DOHH2 (cell line): ENCODE measurements around the gene GABRB1.

Source experiments
- H3F3A ChIP-seq: fragments of 200-600 bp; sonication (generic), shearing (Covaris generic); 2 replicates; pipeline ENCODE4 v1.6.0; 2016; ENCODE audit warnings: antibody characterized with exemption, mild to moderate bottlenecking; ENCODE audit not compliant: control insufficient read depth, insufficient read depth
- H3K27ac ChIP-seq: fragments of 200-600 bp; sonication (generic); 2 replicates; pipeline ENCODE4 v1.5.1; 2014; ENCODE audit warnings: low read depth, mild to moderate bottlenecking, low read length, moderate library complexity
- H3K27me3 ChIP-seq: fragments of 200-600 bp; sonication (generic); 2 replicates; pipeline ENCODE4 v1.6.1; 2014; ENCODE audit warnings: mild to moderate bottlenecking, low read length, mixed read lengths; ENCODE audit not compliant: control insufficient read depth
- H3K36me3 ChIP-seq: fragments of 200-600 bp; sonication (generic); 2 replicates; pipeline ENCODE4 v1.6.1; 2014; ENCODE audit warnings: mild to moderate bottlenecking, low read length, moderate library complexity, mixed read lengths; ENCODE audit not compliant: control insufficient read depth
- H3K4me1 ChIP-seq: fragments of 200-600 bp; sonication (generic); 2 replicates; pipeline ENCODE4 v1.6.1; 2014; ENCODE audit warnings: mild to moderate bottlenecking, low read length, mixed read lengths; ENCODE audit not compliant: control insufficient read depth
- H3K4me2 ChIP-seq: fragments of 200-600 bp; sonication (generic); 2 replicates; pipeline ENCODE4 v1.6.0; 2014; ENCODE audit warnings: mild to moderate bottlenecking, low read length, moderate library complexity
- H3K4me3 ChIP-seq: fragments of 200-600 bp; sonication (generic); 2 replicates; pipeline ENCODE4 v1.5.1; 2014; ENCODE audit warnings: mild to moderate bottlenecking, low read length, mixed read lengths
- H3K79me2 ChIP-seq: fragments of 200-600 bp; sonication (generic); 2 replicates; pipeline ENCODE4 v1.6.1; 2014; ENCODE audit warnings: mild to moderate bottlenecking, low read length, mixed read lengths; ENCODE audit not compliant: control insufficient read depth
- H3K9me2 ChIP-seq: fragments of 200-600 bp; sonication (generic); replicated peaks from 2 replicates; pipeline ENCODE4 v1.6.1; 2014; ENCODE audit warnings: mild to moderate bottlenecking, low read length, mixed read lengths; ENCODE audit not compliant: control insufficient read depth
- H3K9me3 ChIP-seq: fragments of 200-600 bp; sonication (generic); 2 replicates; pipeline ENCODE4 v1.6.1; 2014; ENCODE audit warnings: antibody characterized with exemption, low read length, mixed read lengths; ENCODE audit not compliant: control insufficient read depth, insufficient read depth
- H4K20me1 ChIP-seq: fragments of 200-600 bp; sonication (generic); 2 replicates; pipeline ENCODE4 v1.6.0; 2014; ENCODE audit warnings: low read depth, mild to moderate bottlenecking, antibody characterized with exemption, low read length, moderate library complexity; ENCODE audit not compliant: control insufficient read depth, insufficient read depth
- CTCF ChIP-seq: fragments of 200-600 bp; sonication (generic); IDR thresholded peaks from one replicate; pipeline ENCODE4 v1.5.1; 2014; ENCODE audit warnings: antibody characterized with exemption, mild to moderate bottlenecking, low read depth, low read length; ENCODE audit not compliant: poor library complexity, severe bottlenecking
- EZH2phosphoT487 ChIP-seq: fragments of 200-600 bp; sonication (generic); IDR thresholded peaks from 2 replicates; pipeline ENCODE4 v1.6.1; 2017; ENCODE audit warnings: borderline replicate concordance, mild to moderate bottlenecking, antibody characterized with exemption, low read length, moderate library complexity, mixed read lengths

Gene GABRB1

GRCh38 chr4:47390428-47391125 lies 359.2 kb downstream of the GABRB1 start:
- H3K4me2 ChIP-seq = no peak overlapping the region
- no peaks in the 10 kb centered on the region for H3K79me2 ChIP-seq
- no peaks in the 10 kb centered on the region for H3F3A ChIP-seq

GRCh38 chr4:47391256-47391655 lies 359.9 kb downstream of the GABRB1 start:
- Histone ChIP-seq H3K9me2 (no peaks in the 10 kb centered on the region), H3K4me2 (no peak overlapping the region), H3K79me2 (no peaks in the 10 kb centered on the region), H3K27ac (no peak overlapping the region), H3K27me3 (no peaks in the 10 kb centered on the region), H3K9me3 (no peaks in the 10 kb centered on the region), H3K4me3 (no peak overlapping the region), H3F3A (no peaks in the 10 kb centered on the region), H4K20me1 (no peaks in the 10 kb centered on the region), H3K4me1 (peaks cover 10% of the 10 kb centered on the region), H3K36me3 (no peaks in the 10 kb centered on the region)
- no peak for TF ChIP-seq EZH2phosphoT487
- no peak for TF ChIP-seq CTCF

More at GRCh38 chr4:47390428-47391125, 359.2 kb downstream of the GABRB1 start:
- Histone ChIP-seq H3K4me1 (peaks cover 10% of the 10 kb centered on the region), H3K27ac (no peak overlapping the region), H3K4me3 (no peak overlapping the region), H3K9me2 (no peaks in the 10 kb centered on the region), H3K36me3 (no peaks in the 10 kb centered on the region), H3K27me3 (no peaks in the 10 kb centered on the region), H4K20me1 (no peaks in the 10 kb centered on the region), H3K9me3 (no peaks in the 10 kb centered on the region)
- no peak for TF ChIP-seq EZH2phosphoT487
- no peak for TF ChIP-seq CTCF

GRCh38 chr4:47406408-47406807 lies 375.0 kb downstream of the GABRB1 start:
- Histone ChIP-seq H3K9me2 (no peaks in the 10 kb centered on the region; the same call in 1 of the 2 replicates), H3K4me2 (no peak overlapping the region), H3K4me1 (peaks cover 18% of the 10 kb centered on the region), H3F3A (no peaks in the 10 kb centered on the region), H3K27me3 (no peaks in the 10 kb centered on the region), H3K4me3 (no peak overlapping the region), H3K79me2 (no peaks in the 10 kb centered on the region), H3K27ac (no peak overlapping the region), H4K20me1 (no peaks in the 10 kb centered on the region), H3K9me3 (no peaks in the 10 kb centered on the region), H3K36me3 (no peaks in the 10 kb centered on the region)
- TF ChIP-seq CTCF = no peak
- no peak for TF ChIP-seq EZH2phosphoT487
